ENCODE data around the gene JAK1.

- TF ChIP-seq CTCF (IDR thresholded peaks at IDR 0.05; ENCODE audit: low read depth, low read length) (no peak), EZH2phosphoT487 (IDR thresholded peaks at IDR 0.05; ENCODE audit: low read depth) (no peak)
Measured at GRCh38 chr1:65009724-65010420, 43.5 kb upstream of the JAK1 start.

Measured in OCI-LY3 (cell line).